MCF 10A (cell line): ENCODE measurements around the gene TLL2. TPM values are rescaled to one million over a fixed set of nuclear protein-coding genes. Genes with fewer than 3 reads are reported as not detected.

ENCODE experiments used
- BruUV-seq: library from RNA; stranded (reverse); fragments of 400-500 nt; replicated peaks from 2 replicates; lab custom pipeline; 2021; lab: Mats Ljungman, UMichigan
- CTCF ChIA-PET: fragments of 300-600 bp; sonication (Branson Sonifier 250); formaldehyde crosslinking; extraction: SDS; loops from one replicate; lab custom pipeline; 2021; ENCODE audit warnings: antibody characterized with exemption, inconsistent platforms; lab: Yijun Ruan, JAX
- POLR2A ChIA-PET: fragments of 300-600, 350-650 bp; sonication (Branson Sonifier 250); formaldehyde crosslinking; extraction: SDS; loops from one replicate; lab custom pipeline; 2020; ENCODE audit warnings: antibody characterized with exemption, inconsistent platforms; lab: Yijun Ruan, JAX
- DNase-seq: peaks from one replicate; pipeline ENCODE4 v3.0.0-alpha.2; 2018; ENCODE audit not compliant: unreplicated experiment
- H3K27ac Mint-ChIP-seq: one replicate; pipeline ENCODE4 v1.8.0; 2022; ENCODE audit warnings: mild to moderate bottlenecking, low read depth, mixed read lengths; ENCODE audit not compliant: unreplicated experiment
- H3K27me3 Mint-ChIP-seq: one replicate; pipeline ENCODE4 v1.8.0; 2022; ENCODE audit warnings: mixed read lengths; ENCODE audit not compliant: insufficient read depth, unreplicated experiment
- H3K36me3 Mint-ChIP-seq: one replicate; pipeline ENCODE4 v1.8.0; 2022; ENCODE audit warnings: mild to moderate bottlenecking, moderate library complexity, mixed read lengths; ENCODE audit not compliant: insufficient read depth, unreplicated experiment
- H3K4me1 Mint-ChIP-seq: one replicate; pipeline ENCODE4 v1.8.0; 2022; ENCODE audit warnings: mixed read lengths; ENCODE audit not compliant: insufficient read depth, unreplicated experiment
- H3K4me3 Mint-ChIP-seq: one replicate; pipeline ENCODE4 v1.8.0; 2022; ENCODE audit warnings: mild to moderate bottlenecking, moderate library complexity, mixed read lengths; ENCODE audit not compliant: unreplicated experiment
- H3K9me3 Mint-ChIP-seq: one replicate; pipeline ENCODE4 v1.8.0; 2022; ENCODE audit warnings: mixed read lengths; ENCODE audit not compliant: unreplicated experiment
- intact Hi-C: fragments of 100-400 bp; cut with micrococcal nuclease; formaldehyde crosslinking; loops from 2 replicates; pipeline ENCODE4 v1.14.1; 2022
- total RNA-seq: library from RNA; stranded (reverse); gene quantifications from 2 replicates; pipeline ENCODE4 v1.2.3, GENCODE V29; 2022
- TF ChIP-seq, protein P1 (sequence below): fragments of 200-600 bp; IDR thresholded peaks from one replicate; pipeline ENCODE4 v1.8.0; 2022; ENCODE audit warnings: antibody characterized with exemption, mild to moderate bottlenecking; ENCODE audit not compliant: unreplicated experiment

Gene TLL2
- total RNA-seq, 1 experiment from 2014 or later, result not detected

DNA sequence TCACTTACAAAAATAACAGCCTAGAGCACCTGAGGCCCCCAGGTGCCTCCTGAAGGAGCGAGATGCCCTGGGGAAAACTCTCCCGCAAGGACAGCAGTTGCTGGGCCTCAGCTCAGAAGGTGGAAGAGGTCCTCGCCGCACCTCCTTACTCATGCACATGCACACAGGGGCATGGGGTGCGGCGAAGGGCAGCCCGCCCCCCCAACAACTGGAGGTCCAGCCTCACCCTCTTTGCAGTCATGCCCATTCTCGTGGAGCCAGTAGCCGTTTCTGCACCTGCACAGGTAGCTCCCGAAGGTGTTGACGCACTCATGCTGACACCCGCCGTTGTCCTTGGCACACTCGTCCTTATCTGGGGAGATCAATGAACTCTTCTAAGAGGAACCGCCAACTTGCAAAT lies 135.0 kb downstream of the TLL2 start:
- Mint-ChIP-seq H3K9me3 (no peaks in the 10 kb centered on the region), H3K36me3 (no peaks in the 10 kb centered on the region), H3K27ac (no peak overlapping the region), H3K4me3 (no peak overlapping the region), H3K4me1 (peaks cover 15% of the 10 kb centered on the region), H3K27me3 (no peaks in the 10 kb centered on the region)
- POLR2A ChIA-PET, result no interaction called here
- no TSS peak for BruUV-seq
- TF ChIP-seq, protein P1, sequence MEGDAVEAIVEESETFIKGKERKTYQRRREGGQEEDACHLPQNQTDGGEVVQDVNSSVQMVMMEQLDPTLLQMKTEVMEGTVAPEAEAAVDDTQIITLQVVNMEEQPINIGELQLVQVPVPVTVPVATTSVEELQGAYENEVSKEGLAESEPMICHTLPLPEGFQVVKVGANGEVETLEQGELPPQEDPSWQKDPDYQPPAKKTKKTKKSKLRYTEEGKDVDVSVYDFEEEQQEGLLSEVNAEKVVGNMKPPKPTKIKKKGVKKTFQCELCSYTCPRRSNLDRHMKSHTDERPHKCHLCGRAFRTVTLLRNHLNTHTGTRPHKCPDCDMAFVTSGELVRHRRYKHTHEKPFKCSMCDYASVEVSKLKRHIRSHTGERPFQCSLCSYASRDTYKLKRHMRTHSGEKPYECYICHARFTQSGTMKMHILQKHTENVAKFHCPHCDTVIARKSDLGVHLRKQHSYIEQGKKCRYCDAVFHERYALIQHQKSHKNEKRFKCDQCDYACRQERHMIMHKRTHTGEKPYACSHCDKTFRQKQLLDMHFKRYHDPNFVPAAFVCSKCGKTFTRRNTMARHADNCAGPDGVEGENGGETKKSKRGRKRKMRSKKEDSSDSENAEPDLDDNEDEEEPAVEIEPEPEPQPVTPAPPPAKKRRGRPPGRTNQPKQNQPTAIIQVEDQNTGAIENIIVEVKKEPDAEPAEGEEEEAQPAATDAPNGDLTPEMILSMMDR, result no peak
- no peak for DNase-seq
- intact Hi-C loops, result no loop called here
- CTCF ChIA-PET, result interaction anchor here (0.7 to 7.9 kb wide), 4 partner anchors 15 to 1701 kb away, joined by 3 to 56 read pairs (median 4); partner anchors contain the start of gene TLL2

DNA sequence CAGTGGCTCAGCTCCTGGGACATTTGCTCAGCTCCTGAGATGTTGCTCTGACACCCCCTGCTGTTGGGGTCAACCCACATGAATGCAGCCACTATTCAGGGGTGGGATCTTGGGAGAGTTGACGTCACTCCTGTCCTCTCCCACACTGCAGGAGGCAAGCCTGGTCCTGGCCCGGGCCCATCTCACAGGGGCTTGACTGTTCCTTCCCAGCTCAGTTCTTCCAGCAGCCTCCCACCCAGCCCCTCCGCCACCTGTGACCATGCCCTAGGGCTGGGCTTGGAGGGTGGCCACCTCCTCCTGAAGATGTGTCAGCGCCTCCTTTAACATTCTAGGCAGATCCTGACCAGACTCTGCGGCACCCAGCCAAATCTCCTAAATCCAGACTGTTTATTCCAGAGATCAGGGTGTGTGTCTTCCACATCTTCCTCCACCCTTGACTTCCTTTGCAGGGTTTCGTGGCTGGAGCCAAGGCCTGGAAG lies 135.9 kb downstream of the TLL2 start:
- TF ChIP-seq, protein P1, result no peak
- no peak overlapping the region for H3K27ac Mint-ChIP-seq
- intact Hi-C loops, result no loop called here
- H3K36me3 Mint-ChIP-seq, result no peaks in the 10 kb centered on the region
- H3K9me3 Mint-ChIP-seq, result no peaks in the 10 kb centered on the region
- no peaks in the 10 kb centered on the region for H3K27me3 Mint-ChIP-seq
- peaks cover 15% of the 10 kb centered on the region for H3K4me1 Mint-ChIP-seq
- POLR2A ChIA-PET, result no interaction called here
- BruUV-seq, result no TSS peak
- no peak overlapping the region for H3K4me3 Mint-ChIP-seq
- CTCF ChIA-PET, result interaction anchor here (0.6 to 7.9 kb wide), 7 partner anchors 15 to 1702 kb away, joined by 3 to 72 read pairs (median 3); partner anchors contain the start of gene TLL2
- peak; percentile 57 for DNase-seq

DNA sequence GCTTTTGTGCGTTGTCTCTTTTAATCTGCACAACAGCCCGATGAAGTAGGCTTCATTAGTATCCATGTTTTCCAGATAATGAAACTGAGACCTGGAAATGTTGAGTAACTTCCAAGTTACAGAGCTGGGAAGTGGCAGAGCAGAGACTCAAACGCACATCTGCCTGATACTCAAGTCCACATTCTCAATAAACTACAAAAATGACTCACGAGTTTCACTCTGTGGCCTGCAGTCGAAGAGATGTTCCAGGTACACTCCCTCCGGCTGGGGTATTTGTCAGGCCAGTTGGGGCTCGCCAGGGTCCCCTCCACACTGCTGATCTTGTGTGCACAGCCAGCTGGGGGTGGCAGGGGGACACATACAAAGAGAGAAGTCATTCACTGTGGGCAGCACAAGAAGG lies 137.2 kb downstream of the TLL2 start:
- intact Hi-C loops, result no loop called here
- CTCF ChIA-PET, result interaction anchor here (0.6 to 7.9 kb wide), 11 partner anchors 9 to 220 kb away, joined by 3 to 72 read pairs (median 26); partner anchors contain the start of gene TLL2
- Mint-ChIP-seq H3K4me3 (no peak overlapping the region), H3K27ac (no peak overlapping the region), H3K9me3 (no peaks in the 10 kb centered on the region), H3K27me3 (no peaks in the 10 kb centered on the region), H3K4me1 (peaks cover 15% of the 10 kb centered on the region), H3K36me3 (no peaks in the 10 kb centered on the region)
- POLR2A ChIA-PET, result interaction anchor here (0.9 kb wide), 1 partner anchor 143 kb away, joined by 3 read pairs; no protein-coding TSS in a partner anchor
- BruUV-seq, result no TSS peak
- TF ChIP-seq, protein P1, result no peak
- DNase-seq, result peak; percentile 43

DNA sequence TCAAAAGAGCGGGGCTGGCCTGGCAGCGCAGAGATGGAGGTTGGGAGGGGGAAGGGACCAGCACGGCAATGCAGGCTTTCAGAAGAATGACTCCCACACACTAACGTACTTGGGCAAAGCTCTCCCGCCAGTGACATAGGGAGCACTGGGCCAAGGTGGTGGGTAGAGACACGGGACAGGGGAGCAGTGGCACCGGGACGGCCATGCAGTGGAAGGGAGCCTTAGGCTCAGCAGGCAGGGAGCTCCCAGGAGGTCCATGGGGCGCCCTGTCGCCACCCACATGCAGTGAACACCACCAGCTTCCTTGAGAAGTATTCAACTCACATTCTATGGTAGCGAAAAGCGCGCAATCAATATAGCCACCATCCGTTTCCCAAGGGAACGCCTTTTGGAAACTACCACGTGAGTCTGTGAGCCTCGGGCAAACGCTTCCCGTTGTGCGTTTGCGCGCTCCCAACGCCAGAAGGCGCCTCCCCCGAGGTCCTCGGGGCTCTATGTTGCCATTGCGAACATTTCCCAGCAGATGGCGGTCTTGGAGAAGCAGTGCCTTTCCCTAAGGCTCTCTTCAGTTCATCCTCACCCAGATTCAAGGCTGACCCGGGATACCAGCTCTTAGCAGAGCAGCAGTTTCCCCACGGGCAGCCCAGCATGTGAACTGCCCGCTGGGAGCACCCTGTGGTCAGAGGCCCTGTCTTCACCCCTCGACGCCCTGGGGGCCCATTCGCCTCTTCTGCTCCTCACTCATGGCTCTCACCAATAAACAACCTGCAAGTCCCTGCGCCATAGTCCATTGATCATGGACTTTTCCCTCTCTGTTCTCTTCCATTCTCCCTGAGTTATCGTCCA lies 138.5 kb downstream of the TLL2 start:
- H3K27ac Mint-ChIP-seq, result no peak overlapping the region
- H3K36me3 Mint-ChIP-seq, result no peaks in the 10 kb centered on the region
- peak overlapping the region; percentile 66 for H3K4me3 Mint-ChIP-seq
- intact Hi-C loops, result loop anchor here (1.0 to 2.0 kb wide), 3 partner anchors 40 to 650 kb away; no protein-coding TSS in a partner anchor
- H3K27me3 Mint-ChIP-seq, result no peaks in the 10 kb centered on the region
- POLR2A ChIA-PET, result interaction anchor here (0.7 to 1.2 kb wide), 3 partner anchors 141 to 523 kb away, joined by 3 read pairs; partner anchors contain the start of gene LCOR
- peak; percentile 94 for DNase-seq
- H3K9me3 Mint-ChIP-seq, result no peaks in the 10 kb centered on the region
- no TSS peak for BruUV-seq
- peaks cover 15% of the 10 kb centered on the region for H3K4me1 Mint-ChIP-seq
- CTCF ChIA-PET, result interaction anchor here (0.6 to 7.9 kb wide), 51 partner anchors 10 to 1226 kb away, joined by 3 to 72 read pairs (median 4); partner anchors contain the start of gene TLL2
- TF ChIP-seq, protein P1, result peak; percentile 95
